Transverse colon (tissue), 3 donors: ENCODE measurements around the gene PLEK2.

ENCODE experiments used
- EP300 ChIP-seq: sonication (generic); formaldehyde crosslinking; IDR thresholded peaks from one replicate; pipeline ENCODE4 v1.6.1; 2017; ENCODE audit warnings: antibody characterized with exemption, low read depth
- TF ChIP-seq, protein P1 (sequence below), 5 experiments: fragments of 200-600 bp in 3 of 5; fragments of 450-650 bp in 2 of 5; sonication (generic) in 3 of 5; IDR thresholded peaks; 1 replicate in 2 of 5; 2 replicates in 3 of 5; pipeline ENCODE4 v1.5.1; 2016 to 2017; ENCODE audit warnings: antibody characterized with exemption in 5 of 5, inconsistent platforms in 3 of 5, mild to moderate bottlenecking in 2 of 5, moderate library complexity in 1 of 5

GRCh38 chr14:67416085-67416484, 4.1 kb upstream of the PLEK2 start:
- TF ChIP-seq, protein P1, sequence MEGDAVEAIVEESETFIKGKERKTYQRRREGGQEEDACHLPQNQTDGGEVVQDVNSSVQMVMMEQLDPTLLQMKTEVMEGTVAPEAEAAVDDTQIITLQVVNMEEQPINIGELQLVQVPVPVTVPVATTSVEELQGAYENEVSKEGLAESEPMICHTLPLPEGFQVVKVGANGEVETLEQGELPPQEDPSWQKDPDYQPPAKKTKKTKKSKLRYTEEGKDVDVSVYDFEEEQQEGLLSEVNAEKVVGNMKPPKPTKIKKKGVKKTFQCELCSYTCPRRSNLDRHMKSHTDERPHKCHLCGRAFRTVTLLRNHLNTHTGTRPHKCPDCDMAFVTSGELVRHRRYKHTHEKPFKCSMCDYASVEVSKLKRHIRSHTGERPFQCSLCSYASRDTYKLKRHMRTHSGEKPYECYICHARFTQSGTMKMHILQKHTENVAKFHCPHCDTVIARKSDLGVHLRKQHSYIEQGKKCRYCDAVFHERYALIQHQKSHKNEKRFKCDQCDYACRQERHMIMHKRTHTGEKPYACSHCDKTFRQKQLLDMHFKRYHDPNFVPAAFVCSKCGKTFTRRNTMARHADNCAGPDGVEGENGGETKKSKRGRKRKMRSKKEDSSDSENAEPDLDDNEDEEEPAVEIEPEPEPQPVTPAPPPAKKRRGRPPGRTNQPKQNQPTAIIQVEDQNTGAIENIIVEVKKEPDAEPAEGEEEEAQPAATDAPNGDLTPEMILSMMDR (IDR thresholded peaks at IDR 0.05) = no peak
- TF ChIP-seq EP300 = no peak
